SK-N-MC (cell line): Measurements from ENCODE around the gene NEB.

Experiments
- DNase-seq: peaks from one replicate; pipeline ENCODE4 v3.0.0-alpha.2; 2011; ENCODE audit warnings: low read depth, low spot score
- H3K27ac ChIP-seq: fragments of 200-600 bp; sonication (generic); 2 replicates; pipeline ENCODE4 v1.5.1; 2016; ENCODE audit warnings: mixed run types
- H3K36me3 ChIP-seq: fragments of 200-600 bp; sonication (generic); 2 replicates; pipeline ENCODE4 v1.6.1; 2017; ENCODE audit warnings: antibody characterized with exemption, low read length, mixed read lengths; ENCODE audit not compliant: insufficient read depth
- H3K4me3 ChIP-seq: fragments of 200-600 bp; sonication (generic); 2 replicates; pipeline ENCODE4 v1.5.1; 2016
- H3K9ac ChIP-seq: fragments of 200-600 bp; sonication (generic); 2 replicates; pipeline ENCODE4 v1.8.0; 2017; ENCODE audit warnings: mixed run types, mixed read lengths; ENCODE audit not compliant: insufficient read length
- H3K9me3 ChIP-seq: fragments of 200-600 bp; sonication (generic); 2 replicates; pipeline ENCODE4 v1.6.1; 2017; ENCODE audit warnings: low read depth, mild to moderate bottlenecking, antibody characterized with exemption, low read length, moderate library complexity, mixed read lengths
- EZH2 ChIP-seq: fragments of 200-600 bp; sonication (generic); IDR thresholded peaks from one replicate; pipeline ENCODE4 v1.6.1; 2017; ENCODE audit warnings: antibody characterized with exemption
- FOXP2 ChIP-seq: optimal IDR thresholded peaks from 2 replicates; pipeline ENCODE3; 2011; ENCODE audit warnings: mild to moderate bottlenecking, moderate library complexity; ENCODE audit not compliant: insufficient read depth; ENCODE audit errors: extremely low read length, control extremely low read depth
- POLR2AphosphoS5 ChIP-seq: IDR thresholded peaks from 2 replicates; pipeline ENCODE4 v1.6.1; 2012; ENCODE audit warnings: mild to moderate bottlenecking, low read depth, low read length, borderline replicate concordance

The NEB gene

DNA sequence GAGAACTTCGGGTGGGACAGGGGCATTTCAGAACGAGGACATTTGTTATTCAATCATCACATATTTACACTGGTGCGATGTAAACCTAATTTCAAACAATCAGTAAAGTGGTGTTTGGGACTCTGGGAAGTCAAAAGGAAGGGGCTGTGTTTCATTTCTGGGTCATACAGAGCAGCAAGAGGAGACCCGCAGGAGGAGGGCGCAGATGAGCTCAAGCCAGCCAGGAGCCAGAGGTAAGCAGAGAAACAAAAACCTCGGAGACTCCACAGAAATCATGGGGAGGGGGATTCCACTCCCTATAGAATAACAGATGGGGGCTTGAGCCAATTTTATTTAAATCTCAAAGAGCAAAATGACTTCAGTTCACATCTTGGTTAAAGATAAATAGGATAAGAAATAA is 55.4 kb downstream of the NEB start:
- Histone ChIP-seq H3K9ac (no peak overlapping the region), H3K27ac (no peak overlapping the region), H3K9me3 (no peaks in the 10 kb centered on the region), H3K4me3 (no peak overlapping the region), H3K36me3 (no peaks in the 10 kb centered on the region)
- DNase-seq, result no peak
- TF ChIP-seq FOXP2 (no peak), EZH2 (no peak), POLR2AphosphoS5 (no peak)

DNA sequence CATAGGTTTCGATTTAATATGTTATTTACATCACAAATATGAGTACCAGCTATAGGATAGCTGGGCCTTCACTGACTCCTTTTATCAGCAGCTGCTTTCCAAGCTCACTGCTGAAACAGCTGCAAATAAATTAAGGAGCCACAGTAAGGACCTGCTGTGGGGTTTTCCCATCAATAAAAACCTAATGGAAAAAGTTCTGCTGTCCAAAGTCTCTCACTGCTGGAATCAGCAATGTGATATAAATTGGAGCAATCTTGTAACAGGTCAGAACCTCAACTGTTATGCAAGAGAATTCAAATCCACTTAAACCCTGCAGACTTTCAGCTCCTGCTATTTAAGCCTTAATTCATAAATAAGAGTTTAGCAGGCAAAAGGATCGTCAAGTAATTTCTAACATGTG is 61.3 kb downstream of the NEB start:
- no peaks in the 10 kb centered on the region for H3K9me3 ChIP-seq
- H3K36me3 ChIP-seq, result no peaks in the 10 kb centered on the region
- DNase-seq, result no peak
- no peak overlapping the region for H3K9ac ChIP-seq
- TF ChIP-seq FOXP2, result no peak
- TF ChIP-seq EZH2, result no peak
- TF ChIP-seq POLR2AphosphoS5, result no peak
- H3K27ac ChIP-seq, result no peak overlapping the region
- no peak overlapping the region for H3K4me3 ChIP-seq

DNA sequence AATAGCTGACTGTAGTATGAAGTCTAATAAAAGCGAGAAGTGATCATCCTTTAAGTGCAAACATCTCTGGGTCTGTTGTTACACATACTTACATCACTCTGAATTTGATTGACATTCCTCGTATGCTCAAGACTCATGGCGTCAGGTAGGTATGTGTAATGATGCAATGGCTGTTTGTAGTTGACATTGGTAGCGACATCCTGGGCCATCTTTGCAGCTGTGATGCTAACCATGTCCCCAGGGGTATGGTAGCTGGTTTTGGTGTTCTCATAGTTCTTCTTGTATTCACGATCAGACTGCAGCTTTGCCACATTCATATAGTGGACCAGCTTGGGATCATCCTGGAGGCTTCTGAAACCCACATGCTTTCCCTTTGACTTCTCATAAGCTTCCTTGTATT is 62.0 kb downstream of the NEB start:
- no peak for DNase-seq
- H3K9me3 ChIP-seq, result no peaks in the 10 kb centered on the region
- no peaks in the 10 kb centered on the region for H3K36me3 ChIP-seq
- no peak for TF ChIP-seq FOXP2
- no peak for TF ChIP-seq EZH2
- no peak for TF ChIP-seq POLR2AphosphoS5
- no peak overlapping the region for H3K4me3 ChIP-seq
- no peak overlapping the region for H3K27ac ChIP-seq
- H3K9ac ChIP-seq, result no peak overlapping the region

DNA sequence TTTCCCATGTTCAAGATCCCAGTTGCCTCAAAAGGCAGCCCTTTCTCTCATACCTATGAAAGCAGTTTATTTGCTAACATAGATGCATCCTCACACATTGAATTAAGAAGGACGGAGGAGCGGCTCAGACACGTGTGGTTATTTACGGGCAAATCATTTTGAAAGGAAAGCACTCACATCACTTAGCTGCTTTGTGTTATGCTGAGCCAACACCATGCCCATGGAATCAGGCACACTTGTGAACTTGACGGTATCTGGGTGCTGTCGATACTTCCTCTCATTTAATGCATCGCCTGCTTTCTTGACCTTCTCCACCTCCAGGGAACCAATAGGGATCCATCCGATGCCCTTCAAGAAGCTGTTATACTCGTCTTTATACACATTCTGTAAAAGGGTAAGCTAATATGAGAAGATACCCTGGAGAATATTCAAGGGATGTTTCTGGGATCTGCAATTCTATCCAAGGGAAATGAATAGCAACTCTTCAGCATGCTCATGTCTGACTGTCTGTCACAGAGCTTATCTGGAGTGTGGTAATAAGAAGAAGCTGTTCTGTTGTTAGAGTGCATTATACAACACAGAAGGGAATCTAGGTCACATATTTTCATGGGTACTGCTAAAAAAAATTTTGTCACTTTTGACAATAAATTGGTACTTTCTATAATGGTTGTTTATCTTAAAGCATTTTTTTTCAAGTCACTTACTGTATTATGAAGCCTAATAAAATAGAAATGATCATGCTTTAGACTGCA is 63.3 kb downstream of the NEB start:
- DNase-seq, result no peak
- no peaks in the 10 kb centered on the region for H3K36me3 ChIP-seq
- no peak overlapping the region for H3K4me3 ChIP-seq
- H3K9me3 ChIP-seq, result no peaks in the 10 kb centered on the region
- H3K9ac ChIP-seq, result no peak overlapping the region
- H3K27ac ChIP-seq, result no peak overlapping the region
- TF ChIP-seq POLR2AphosphoS5, result no peak
- TF ChIP-seq FOXP2, result no peak
- TF ChIP-seq EZH2, result no peak

DNA sequence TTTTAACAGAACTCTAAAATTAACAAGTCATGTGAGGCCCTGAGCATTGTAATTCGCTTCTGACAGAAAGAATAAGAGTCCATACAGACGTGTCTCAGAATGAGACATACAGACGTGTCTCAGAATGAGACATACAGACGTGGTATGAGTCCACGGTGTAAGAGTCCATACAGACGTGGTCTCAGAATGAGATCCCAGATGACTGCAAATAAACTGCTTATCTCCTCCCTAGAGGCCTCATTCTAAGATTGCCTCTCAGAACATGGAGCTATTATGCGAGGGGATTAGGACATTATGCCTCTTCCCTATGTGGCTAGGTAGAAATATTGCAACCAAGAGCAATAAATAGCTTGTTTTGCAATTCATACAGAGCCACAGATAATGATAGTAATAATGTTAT is 63.9 kb downstream of the NEB start:
- H3K36me3 ChIP-seq, result no peaks in the 10 kb centered on the region
- H3K9me3 ChIP-seq, result no peaks in the 10 kb centered on the region
- no peak overlapping the region for H3K27ac ChIP-seq
- DNase-seq, result no peak
- TF ChIP-seq EZH2 (no peak), POLR2AphosphoS5 (no peak), FOXP2 (no peak)
- H3K4me3 ChIP-seq, result no peak overlapping the region
- H3K9ac ChIP-seq, result no peak overlapping the region

DNA sequence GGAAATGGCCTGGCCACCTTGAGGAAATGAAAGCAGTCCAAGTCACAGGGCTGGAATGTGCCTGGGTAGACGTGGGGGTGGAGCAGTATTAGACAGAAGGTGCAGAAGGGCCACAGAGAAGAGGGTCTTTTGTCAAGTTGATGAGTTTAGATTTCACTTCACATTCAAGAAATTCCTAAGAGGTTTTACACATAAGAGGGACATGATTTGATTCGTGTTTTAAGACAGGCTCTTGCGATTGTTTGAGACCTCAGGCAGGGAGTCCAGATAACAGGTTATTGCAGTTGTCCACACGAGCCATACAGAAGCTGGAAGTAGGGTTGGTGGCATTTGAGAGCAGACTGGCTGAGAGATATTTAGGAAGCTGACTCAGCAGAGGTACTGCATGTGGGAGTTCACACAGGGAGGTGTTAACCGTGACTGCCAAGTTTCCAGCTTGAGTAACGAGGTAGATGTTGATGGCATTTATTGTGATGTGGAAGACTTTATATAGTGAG is 64.6 kb downstream of the NEB start:
- no peaks in the 10 kb centered on the region for H3K36me3 ChIP-seq
- no peak for TF ChIP-seq FOXP2
- no peak for TF ChIP-seq EZH2
- TF ChIP-seq POLR2AphosphoS5, result no peak
- H3K27ac ChIP-seq, result no peak overlapping the region
- no peak for DNase-seq
- H3K9ac ChIP-seq, result no peak overlapping the region
- H3K4me3 ChIP-seq, result no peak overlapping the region
- no peaks in the 10 kb centered on the region for H3K9me3 ChIP-seq

DNA sequence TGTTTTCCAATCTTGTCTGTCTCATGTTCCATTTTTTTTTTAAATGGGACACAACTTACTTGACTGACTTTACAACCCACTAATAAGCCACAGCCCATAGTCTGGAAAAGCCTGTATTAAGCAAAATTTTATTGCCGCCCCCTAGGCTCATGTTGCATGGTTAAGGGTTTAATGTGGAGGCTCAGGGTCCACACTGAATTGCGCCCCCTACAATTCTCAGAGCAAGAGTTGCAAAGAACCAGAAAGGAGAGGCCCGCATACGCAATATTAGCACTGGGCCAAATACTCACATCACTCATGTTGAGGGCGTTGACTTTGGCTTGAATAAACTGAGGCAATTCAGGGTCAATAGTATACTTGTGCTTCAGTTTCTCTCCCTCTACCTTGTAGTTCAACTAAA is 65.5 kb downstream of the NEB start:
- DNase-seq, result no peak
- TF ChIP-seq POLR2AphosphoS5 (no peak), FOXP2 (no peak), EZH2 (no peak)
- Histone ChIP-seq H3K27ac (no peak overlapping the region), H3K4me3 (no peak overlapping the region), H3K9me3 (no peaks in the 10 kb centered on the region), H3K9ac (no peak overlapping the region), H3K36me3 (no peaks in the 10 kb centered on the region)

DNA sequence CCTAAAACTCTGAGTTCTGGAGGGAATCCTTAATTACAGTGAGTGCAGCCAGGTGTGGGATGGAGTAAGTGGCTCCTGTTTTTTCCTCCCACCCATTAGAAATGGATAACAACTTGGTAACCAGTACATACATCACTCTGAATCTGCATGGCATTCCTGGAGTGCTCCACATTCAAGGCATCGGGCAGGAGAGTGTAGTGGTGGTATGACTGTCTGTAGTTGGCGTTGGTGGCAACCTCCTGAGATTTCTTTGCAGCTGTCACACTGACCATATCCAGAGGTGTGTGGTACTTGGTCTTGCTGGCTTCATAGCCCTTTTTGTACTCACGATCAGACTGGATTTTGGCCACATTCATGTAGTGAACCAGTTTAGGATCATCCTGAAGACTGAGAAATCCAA is 68.3 kb downstream of the NEB start:
- Histone ChIP-seq H3K9ac (no peak overlapping the region), H3K27ac (peak overlapping the region; percentile 28; the same call in 1 of the 2 replicates), H3K36me3 (no peaks in the 10 kb centered on the region), H3K9me3 (no peaks in the 10 kb centered on the region), H3K4me3 (no peak overlapping the region)
- no peak for DNase-seq
- TF ChIP-seq POLR2AphosphoS5, result no peak
- no peak for TF ChIP-seq FOXP2
- TF ChIP-seq EZH2, result no peak
